A673 (cell line): Measurements from ENCODE around the gene CHFR. TPM values are rescaled to one million over a fixed set of nuclear protein-coding genes. Genes with fewer than 3 reads are reported as not detected.

Source experiments
- BruUV-seq: library from RNA; stranded (reverse); fragments of 400-500 nt; replicated peaks from 2 replicates; lab custom pipeline; 2021; lab: Mats Ljungman, UMichigan
- CTCF ChIA-PET: fragments of 300-600 bp; sonication (Branson Sonifier 250); formaldehyde crosslinking; loops from one replicate; lab custom pipeline; 2022; ENCODE audit warnings: antibody characterized with exemption; lab: Charles Lee
- POLR2A ChIA-PET: fragments of 300-600 bp; sonication (Branson Sonifier 250); formaldehyde crosslinking; loops from one replicate; lab custom pipeline; 2022; ENCODE audit warnings: antibody characterized with exemption; ENCODE audit not compliant: low non-redundant PET; lab: Charles Lee
- DNase-seq: peaks from one replicate; pipeline ENCODE4 v3.0.0-alpha.2; 2015; ENCODE audit warnings: low spot score
- H3K27ac ChIP-seq: fragments of 200-600 bp; sonication (generic); 2 replicates; pipeline ENCODE4 v1.5.1; 2016; ENCODE audit warnings: mixed run types, low read depth, mild to moderate bottlenecking, mixed read lengths, antibody characterized with exemption, low read length; ENCODE audit not compliant: poor library complexity, severe bottlenecking
- H3K27me3 ChIP-seq: fragments of 200-600 bp; sonication (generic); replicated peaks from 2 replicates; pipeline ENCODE4 v1.6.1; 2017; ENCODE audit warnings: mixed run types, low read depth, mild to moderate bottlenecking, mixed read lengths, antibody characterized with exemption, low read length; ENCODE audit not compliant: insufficient read depth, poor library complexity
- H3K36me3 ChIP-seq: fragments of 200-600 bp; sonication (generic); 2 replicates; pipeline ENCODE4 v1.6.1; 2016; ENCODE audit warnings: mixed run types, mild to moderate bottlenecking, mixed read lengths, antibody characterized with exemption, low read length; ENCODE audit not compliant: insufficient read depth, poor library complexity, severe bottlenecking
- H3K4me1 ChIP-seq: fragments of 200-600 bp; sonication (generic); 2 replicates; pipeline ENCODE4 v1.6.1; 2017; ENCODE audit warnings: mixed run types, mild to moderate bottlenecking, mixed read lengths, antibody characterized with exemption, low read length; ENCODE audit not compliant: insufficient read depth, poor library complexity, severe bottlenecking
- H3K4me3 ChIP-seq: fragments of 200-600 bp; sonication (generic); 2 replicates; pipeline ENCODE4 v1.5.1; 2016; ENCODE audit warnings: low read depth, mixed run types, mild to moderate bottlenecking, mixed read lengths, low read length; ENCODE audit not compliant: poor library complexity, severe bottlenecking
- H3K9me3 ChIP-seq: fragments of 200-600 bp; sonication (generic); 2 replicates; pipeline ENCODE4 v1.6.1; 2016; ENCODE audit warnings: mixed run types, low read depth, mild to moderate bottlenecking, mixed read lengths, antibody characterized with exemption, low read length; ENCODE audit not compliant: poor library complexity, severe bottlenecking
- EZH2 ChIP-seq: fragments of 200-600 bp; sonication (generic); IDR thresholded peaks from 2 replicates; pipeline ENCODE4 v1.6.1; 2017; ENCODE audit warnings: borderline replicate concordance, low read depth, mild to moderate bottlenecking, mixed read lengths, antibody characterized with exemption, low read length; ENCODE audit not compliant: poor library complexity, severe bottlenecking
- intact Hi-C: fragments of 100-400 bp; cut with micrococcal nuclease; formaldehyde crosslinking; loops from one replicate; pipeline ENCODE4 v1.10.0; 2022; ENCODE audit not compliant: unreplicated experiment
- total RNA-seq: library from RNA; stranded (reverse); gene quantifications from 2 replicates; pipeline ENCODE4 v1.2.3, GENCODE V29; 2021
- TF ChIP-seq, protein P1 (sequence below): fragments of 300-800, 200-600 bp; sonication (generic); conservative IDR thresholded peaks from 2 replicates; pipeline ENCODE4 v1.5.1; 2017; ENCODE audit warnings: low read depth, mild to moderate bottlenecking, antibody characterized with exemption, low read length, moderate library complexity, mixed read lengths

CHFR gene
- total RNA-seq, 1 experiment from 2014 or later: 44.9 TPM

DNA sequence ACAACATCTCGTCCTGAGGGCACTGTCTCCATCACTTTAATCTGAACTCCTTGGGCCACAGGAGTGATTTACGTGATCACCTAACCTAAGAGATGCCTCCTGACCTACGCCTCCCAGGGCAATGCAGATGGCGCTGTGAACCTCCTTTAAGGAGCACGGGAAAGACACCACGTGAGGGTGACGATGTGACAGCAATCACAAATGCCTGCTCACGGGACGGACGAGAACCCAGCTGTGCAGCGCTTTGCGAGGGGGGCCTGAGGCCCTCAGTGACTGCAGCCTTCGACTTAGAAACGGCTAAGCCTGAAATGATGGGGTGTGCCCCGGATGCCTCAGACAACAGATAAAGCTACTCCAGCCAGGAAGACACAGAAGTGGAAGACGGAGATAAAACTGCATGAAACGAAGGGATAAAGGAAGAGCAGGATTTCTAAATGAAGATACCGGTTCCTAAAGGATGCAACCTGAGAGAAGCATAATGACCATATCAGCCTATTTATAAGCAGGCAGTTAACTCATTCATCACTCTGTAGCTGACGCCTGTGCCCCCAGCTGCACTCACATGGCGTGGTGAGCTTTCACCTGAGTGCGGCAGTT lies 44.9 kb downstream of the CHFR start:
- intact Hi-C loops: no loop called here

DNA sequence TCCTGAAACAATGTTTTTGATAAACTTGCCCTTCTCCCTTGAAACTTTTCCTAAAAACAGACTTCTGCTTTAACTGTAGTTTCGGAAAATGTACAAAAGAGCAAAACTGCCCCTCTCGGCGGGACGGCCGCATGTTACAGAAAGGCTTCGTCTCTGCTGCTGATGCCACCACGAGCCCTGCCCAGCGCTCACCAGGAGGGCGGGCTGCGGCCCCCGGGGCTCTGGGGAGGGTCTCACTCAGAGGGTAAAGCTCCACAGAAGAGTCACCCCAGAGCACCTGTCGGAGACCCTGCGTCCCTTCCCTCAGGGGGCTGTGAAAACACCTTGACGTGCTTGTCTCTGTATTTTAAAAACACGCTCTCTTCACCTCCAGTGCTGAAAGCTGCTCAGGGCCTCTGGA lies 46.3 kb downstream of the CHFR start:
- Histone ChIP-seq H3K36me3 (peaks cover 7% of the 10 kb centered on the region), H3K27me3 (no peaks in the 10 kb centered on the region), H3K9me3 (no peaks in the 10 kb centered on the region), H3K4me1 (no peaks in the 10 kb centered on the region), H3K27ac (no peak overlapping the region), H3K4me3 (no peak overlapping the region)
- BruUV-seq: no TSS peak
- CTCF ChIA-PET: no interaction called here
- DNase-seq: no peak
- intact Hi-C loops: no loop called here
- no peak for TF ChIP-seq EZH2
- TF ChIP-seq, protein P1, sequence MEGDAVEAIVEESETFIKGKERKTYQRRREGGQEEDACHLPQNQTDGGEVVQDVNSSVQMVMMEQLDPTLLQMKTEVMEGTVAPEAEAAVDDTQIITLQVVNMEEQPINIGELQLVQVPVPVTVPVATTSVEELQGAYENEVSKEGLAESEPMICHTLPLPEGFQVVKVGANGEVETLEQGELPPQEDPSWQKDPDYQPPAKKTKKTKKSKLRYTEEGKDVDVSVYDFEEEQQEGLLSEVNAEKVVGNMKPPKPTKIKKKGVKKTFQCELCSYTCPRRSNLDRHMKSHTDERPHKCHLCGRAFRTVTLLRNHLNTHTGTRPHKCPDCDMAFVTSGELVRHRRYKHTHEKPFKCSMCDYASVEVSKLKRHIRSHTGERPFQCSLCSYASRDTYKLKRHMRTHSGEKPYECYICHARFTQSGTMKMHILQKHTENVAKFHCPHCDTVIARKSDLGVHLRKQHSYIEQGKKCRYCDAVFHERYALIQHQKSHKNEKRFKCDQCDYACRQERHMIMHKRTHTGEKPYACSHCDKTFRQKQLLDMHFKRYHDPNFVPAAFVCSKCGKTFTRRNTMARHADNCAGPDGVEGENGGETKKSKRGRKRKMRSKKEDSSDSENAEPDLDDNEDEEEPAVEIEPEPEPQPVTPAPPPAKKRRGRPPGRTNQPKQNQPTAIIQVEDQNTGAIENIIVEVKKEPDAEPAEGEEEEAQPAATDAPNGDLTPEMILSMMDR: no peak
- POLR2A ChIA-PET: no interaction called here

More for the DNA sequence above, 44.9 kb downstream of the CHFR start:
- Histone ChIP-seq H3K4me1 (no peaks in the 10 kb centered on the region), H3K27me3 (no peaks in the 10 kb centered on the region), H3K27ac (no peak overlapping the region), H3K36me3 (peaks cover 10% of the 10 kb centered on the region), H3K9me3 (no peaks in the 10 kb centered on the region), H3K4me3 (no peak overlapping the region)
- BruUV-seq: no TSS peak
- no peak for DNase-seq
- ChIA-PET POLR2A (no interaction called here), CTCF (no interaction called here)
- no peak for TF ChIP-seq EZH2
- TF ChIP-seq, protein P1: no peak

DNA sequence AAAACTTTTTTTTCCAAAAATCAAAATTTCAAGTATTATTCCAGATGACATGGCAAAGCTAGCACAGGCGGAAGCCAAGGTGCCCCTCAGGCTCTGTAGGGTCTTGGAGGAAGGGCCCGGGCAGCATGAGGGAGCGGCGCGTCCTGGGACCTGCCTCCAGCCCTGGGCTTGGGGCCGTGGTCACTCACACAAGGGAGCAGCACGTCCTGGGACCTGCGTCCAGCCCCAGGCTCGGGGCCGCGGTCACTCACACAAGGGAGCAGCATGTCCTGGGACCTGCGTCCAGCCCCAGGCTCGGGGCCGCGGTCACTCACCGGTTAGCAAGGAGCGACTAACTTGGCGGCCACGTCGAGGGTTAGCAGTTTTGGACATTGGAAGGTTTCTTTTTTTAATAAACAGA lies 46.9 kb downstream of the CHFR start:
- POLR2A ChIA-PET: no interaction called here
- Histone ChIP-seq H3K4me3 (no peak overlapping the region), H3K36me3 (peaks cover 3% of the 10 kb centered on the region), H3K9me3 (no peaks in the 10 kb centered on the region), H3K27me3 (no peaks in the 10 kb centered on the region), H3K4me1 (no peaks in the 10 kb centered on the region), H3K27ac (no peak overlapping the region)
- BruUV-seq: no TSS peak
- DNase-seq: no peak
- TF ChIP-seq EZH2: no peak
- TF ChIP-seq, protein P1: no peak
- CTCF ChIA-PET: no interaction called here
- intact Hi-C loops: no loop called here
